DMS114 treated with DMSO at 0.1 percent for 48 hours (cell line): ENCODE results near the gene GJA3.
"Not testable (repeated sequence)": the region's sequence is repeated elsewhere in the genome, so short reads cannot be mapped to it uniquely, and the experiment has no call there.

ENCODE experiments used
- DNase-seq: peaks from one replicate; lab custom pipeline; 2025; ENCODE audit not compliant: unreplicated experiment; lab: John Stamatoyannopoulos, UW

Gene GJA3

DNA sequence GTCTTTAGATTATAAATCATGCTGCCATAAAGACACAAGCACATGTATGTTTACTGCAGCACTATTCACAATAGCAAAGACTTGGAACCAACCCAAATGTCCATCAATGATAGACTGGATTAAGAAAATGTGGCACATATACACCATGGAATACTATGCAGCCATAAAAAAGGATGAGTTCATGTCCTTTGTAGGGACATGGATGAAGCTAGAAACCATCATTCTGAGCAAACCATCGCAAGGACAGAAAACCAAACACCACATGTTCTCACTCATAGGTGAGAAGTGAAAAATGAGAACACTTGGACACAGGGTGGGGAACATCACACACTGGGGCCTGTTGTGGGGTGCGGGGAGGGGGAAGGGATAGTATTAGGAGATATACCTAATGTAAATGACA, 7.6 kb downstream of the GJA3 start:
- DNase-seq: not testable (repeated sequence)

DNA sequence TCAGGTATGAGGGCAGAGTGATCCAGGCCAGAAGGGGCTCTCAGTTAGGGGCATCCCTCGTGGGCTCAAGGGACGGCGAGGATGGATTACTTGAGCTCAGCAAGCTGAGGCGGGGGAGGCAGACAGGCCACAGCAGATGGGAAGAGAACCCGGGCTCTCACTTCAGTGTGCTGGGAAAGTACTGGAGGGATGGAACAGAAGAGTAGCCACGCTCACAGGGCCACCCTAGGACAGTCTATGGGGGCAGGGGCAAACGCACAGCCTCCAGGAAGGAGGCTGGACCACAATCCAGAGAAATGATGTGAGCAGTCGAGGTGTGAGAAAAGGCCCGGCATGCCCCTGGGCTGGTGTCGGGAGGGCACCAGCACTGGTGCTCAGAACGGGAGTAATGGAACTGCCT, 9.2 kb downstream of the GJA3 start:
- no peak for DNase-seq

- DNase-seq: no peak
Measured at GRCh38 chr13:20151016-20151415, 9.8 kb downstream of the GJA3 start.

DNA sequence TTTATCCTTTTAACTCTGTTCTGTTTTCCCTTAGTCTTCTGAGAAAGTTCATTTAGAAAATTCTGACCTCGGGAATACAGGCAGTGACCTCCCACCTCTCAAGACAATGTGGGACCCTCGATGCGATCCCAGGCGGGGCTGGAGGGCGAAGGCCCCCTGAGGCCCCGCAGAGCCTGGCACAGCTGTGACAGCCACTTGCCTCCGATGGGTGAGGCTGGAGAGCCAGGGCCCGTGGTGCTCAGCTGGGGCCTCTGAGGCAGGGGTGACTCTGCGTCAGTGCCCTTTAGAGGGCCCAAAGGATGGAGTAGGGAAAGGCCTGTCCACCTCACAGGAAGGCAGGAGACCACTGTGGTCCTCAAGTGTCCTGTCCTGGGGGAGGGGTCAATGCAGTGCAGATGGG, 10.3 kb downstream of the GJA3 start:
- no peak for DNase-seq

GRCh38 chr13:20149762-20150161, 11.1 kb downstream of the GJA3 start:
- no peak for DNase-seq

DNA sequence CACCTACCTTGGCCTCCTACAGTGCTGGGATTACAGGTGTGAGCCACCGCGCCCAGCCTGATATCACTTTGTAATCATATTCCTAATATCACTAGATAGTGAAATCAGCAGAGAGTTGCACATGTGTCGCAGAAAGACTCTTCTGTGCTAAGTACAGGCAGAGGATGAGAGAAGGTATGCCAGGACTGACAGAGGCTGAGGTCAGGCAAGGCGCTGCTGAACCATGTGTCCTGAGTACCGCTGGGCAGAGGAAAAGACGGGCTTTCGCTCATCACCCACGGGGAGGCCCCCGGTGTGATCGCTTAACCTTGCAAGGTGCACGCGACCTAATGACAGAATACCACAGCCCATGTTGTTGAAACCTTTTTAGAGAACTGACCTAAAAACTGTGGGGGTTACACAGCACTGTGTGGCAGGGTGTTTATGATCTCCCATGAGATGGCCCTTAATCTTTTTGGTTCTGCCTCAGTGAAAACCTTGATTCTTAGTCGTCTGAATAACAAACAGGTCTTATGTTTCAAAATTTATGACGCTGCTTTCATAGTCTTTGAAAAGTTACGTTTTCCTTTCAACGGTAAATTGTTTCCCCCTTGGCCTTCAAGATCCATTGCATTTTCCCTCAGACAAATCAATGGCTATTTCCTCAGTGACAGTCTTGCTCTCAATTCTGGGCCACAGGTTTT, 12.2 kb downstream of the GJA3 start:
- DNase-seq: no peak

- DNase-seq: no peak
Measured at GRCh38 chr13:20146381-20146780, 14.5 kb downstream of the GJA3 start.

DNA sequence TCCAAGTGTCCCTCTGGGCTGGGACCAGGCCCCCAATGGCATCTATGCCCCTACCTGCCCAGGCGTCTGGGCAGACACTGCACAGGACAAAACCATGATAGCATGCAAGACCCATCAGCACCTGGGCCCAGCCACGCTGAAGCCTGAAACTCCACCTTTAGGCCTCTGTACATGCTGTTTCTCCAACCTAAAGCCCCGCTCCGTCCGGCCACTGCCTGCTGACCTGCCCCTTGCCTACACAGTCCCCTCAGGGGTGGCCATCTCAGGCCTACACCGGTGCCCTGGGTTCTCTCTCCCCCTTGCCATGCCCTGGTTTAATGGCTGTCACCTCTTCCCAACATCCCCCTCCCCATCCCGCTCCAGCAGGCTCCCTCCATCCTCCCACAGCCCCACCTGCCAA, 15.3 kb downstream of the GJA3 start:
- DNase-seq: no peak

GRCh38 chr13:20144141-20144850, 16.6 kb downstream of the GJA3 start:
- no peak for DNase-seq

DNA sequence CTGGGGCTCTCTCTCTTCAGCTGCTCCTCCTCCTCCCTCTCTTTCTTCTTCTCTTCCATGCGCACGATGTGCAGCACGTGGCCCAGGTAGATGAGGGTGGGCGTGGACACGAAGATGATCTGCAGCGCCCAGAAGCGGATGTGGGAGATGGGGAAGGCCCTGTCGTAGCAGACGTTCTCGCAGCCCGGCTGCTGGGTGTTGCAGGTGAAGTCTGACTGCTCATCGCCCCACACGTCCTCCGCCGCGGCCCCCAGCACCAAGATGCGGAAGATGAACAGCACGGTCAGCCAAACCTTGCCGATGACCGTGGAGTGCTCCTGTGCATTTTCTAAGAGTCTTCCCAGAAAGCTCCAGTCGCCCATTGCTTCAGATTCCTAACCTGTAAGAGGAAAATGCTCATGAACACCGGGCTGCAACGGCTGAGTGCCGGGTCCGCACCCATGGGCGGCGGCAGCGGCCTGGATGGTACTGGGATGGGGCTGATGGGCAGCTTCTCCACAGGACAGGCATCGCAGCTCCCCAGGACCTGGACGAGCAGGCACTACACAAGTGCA, 17.8 kb downstream of the GJA3 start:
- DNase-seq: no peak

DNA sequence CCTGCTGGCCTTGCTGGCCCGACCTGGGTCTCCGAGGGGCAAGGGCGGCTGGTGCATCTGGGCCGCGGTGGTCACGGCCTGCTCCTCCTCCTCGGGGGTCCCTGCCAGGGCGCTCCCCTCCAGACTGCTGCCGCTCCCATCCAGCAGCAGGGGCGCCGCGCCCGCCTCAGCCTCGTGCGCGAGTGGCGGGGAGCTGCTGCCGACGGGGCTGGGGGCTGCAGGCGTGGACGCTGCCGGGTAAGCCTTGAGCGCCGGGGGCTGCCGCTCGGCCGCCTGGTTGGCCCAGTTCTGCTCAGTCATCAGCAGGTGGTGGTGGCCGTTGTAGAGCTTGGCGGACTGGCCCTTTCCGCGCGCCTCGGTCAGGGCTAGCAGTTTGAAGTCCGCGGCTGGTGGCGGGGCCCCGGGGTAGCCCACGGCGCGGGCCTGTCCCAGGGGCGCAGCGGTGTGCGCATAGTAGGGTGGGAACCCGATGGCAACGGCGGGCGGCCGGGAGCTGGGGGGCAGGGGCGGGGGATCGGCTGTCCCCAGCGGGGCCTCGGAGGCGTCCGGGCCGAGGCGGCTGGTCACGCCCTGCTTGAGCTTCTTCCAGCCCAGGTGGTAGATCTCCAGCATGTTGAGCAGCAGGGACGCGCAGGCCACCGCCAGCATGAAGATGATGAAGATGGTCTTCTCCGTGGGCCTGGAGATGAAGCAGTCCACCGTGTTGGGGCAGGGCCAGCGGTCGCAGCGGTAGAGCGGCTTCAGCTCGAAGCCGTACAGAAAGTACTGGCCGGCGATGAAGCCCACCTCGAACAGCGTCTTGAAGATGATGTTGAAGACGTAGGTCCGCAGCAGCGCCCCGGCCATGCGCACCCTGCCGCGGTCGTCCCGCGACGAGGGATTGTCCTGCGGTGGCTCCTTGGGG, 18.6 kb downstream of the GJA3 start:
- no peak for DNase-seq

GRCh38 chr13:20141238-20142022, 19.4 kb downstream of the GJA3 start:
- no peak for DNase-seq

GRCh38 chr13:20140487-20140886, 20.4 kb downstream of the GJA3 start:
- no peak for DNase-seq

- no peak for DNase-seq
Measured at GRCh38 chr13:20137875-20138274, 23.0 kb downstream of the GJA3 start.

DNA sequence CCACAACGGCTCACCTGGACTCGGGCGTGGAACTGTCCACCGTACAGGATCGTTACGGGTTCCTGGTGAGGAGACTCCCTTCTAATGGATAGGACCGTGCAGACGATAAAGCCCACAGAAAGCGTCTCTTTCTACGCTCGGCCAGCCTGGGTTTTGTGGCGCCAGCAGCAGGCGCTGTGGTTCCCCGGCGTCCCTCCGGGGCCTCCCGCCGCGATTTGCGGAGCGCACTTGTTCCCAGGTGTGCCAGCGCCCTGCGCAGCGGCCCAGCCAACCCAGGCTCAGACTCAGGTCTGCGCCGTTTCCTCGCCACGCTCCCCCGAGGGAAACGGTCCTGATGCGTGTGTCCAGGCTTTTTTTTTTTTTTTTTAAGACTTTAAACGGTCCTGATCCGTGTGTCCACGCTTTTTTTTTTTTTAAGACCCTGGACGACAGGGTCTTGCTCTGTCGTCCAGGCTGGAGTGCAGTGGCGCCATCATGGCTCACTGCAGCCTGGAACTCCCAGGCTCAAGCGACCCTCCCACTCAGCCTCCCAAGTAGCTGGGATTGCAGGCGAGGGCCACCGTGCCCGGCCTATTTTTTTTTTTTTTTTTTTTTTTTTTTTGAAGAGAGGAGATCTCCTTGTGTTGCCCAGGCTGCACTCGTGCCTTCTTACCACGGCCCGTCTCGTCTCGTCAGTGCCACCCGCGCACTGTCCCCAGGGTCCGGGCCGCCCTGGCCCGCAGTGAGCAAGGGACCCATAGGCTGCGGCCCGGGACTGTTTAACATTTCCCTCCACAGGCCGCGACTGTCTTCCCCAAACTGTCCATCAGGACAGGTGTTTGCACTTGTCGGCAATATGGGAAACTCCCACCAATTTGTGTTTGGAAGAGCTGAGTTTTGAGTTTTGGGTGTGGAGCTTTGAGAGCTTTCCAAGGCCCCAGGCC, 23.8 kb downstream of the GJA3 start:
- peak; percentile 9 for DNase-seq

DNA sequence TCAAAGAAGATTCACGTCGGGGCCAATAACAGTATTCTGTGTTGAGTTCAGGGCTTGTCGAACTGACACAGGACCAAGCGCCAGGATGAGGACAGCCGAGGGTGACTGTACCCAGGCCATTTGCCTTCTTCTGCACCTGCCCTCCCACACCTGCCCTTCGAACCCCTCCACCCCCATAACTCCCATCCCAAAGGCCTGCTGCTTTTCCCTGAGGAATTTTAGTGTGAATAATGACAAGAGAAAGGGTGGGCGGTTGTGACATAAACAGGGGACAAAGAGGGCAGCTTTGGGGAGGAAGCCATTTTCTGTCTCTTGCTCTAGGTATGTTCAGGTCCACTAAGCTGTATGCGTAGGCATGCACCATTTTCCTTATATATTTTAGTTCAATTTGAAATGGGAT, 26.1 kb downstream of the GJA3 start:
- DNase-seq: no peak

DNA sequence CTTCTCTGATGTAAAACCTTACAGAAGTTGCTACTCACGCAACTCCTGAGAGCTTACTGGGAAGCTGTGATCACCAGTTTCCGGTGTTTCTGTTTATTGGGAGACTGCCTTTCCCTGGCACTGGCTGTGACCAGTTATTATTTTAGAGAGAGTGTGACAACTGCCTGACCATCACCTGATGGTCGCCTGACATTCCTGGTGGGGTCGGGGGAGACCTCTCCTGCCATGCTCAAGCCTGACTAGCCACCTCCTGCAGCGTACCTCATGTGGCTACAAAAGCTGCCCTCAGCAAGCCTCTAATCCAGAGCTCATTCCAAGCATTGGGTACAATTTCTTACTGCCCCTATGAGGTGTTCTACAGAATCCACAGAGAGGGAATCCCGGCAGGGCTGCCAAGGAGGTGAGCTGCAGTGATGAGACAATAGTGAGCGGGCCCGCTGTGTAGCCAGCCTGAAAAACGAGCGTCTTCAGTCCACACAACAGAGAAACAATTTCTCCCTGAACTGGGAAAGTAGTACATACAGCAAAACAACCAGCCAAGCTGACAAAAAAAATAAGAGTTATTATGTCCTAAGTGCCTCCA, 28.7 kb downstream of the GJA3 start:
- no peak for DNase-seq

GRCh38 chr13:20131057-20131832, 29.6 kb downstream of the GJA3 start:
- DNase-seq: no peak

DNA sequence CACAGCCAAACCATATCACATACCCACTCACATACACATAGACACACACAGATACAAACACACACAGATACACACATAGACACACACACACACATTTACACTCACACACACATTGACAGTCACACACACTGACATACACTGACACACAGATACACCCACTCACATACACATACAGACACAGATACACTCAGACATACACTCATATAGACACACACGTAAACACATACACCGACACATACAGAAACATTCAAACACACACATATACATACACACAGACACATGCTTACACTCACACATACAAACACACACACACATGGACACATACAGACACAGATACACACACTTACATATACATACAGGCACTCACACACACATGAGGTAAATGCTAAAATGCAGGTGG, 30.2 kb downstream of the GJA3 start:
- no peak for DNase-seq
